AG10803 (cell line): ENCODE data around the gene DDIT3.
"Not testable (repeated sequence)": the region's sequence is repeated elsewhere in the genome, so short reads cannot be mapped to it uniquely, and the experiment has no call there.

Experiments used
- DNase-seq: peaks from one replicate; pipeline ENCODE4 v3.0.0; 2010; ENCODE audit warnings: low read depth
- H3K4me3 ChIP-seq: 2 replicates; pipeline ENCODE4 v1.5.1; 2011; ENCODE audit warnings: mild to moderate bottlenecking, low read length, control low read depth
- TF ChIP-seq, protein P1 (sequence below): conservative IDR thresholded peaks from 2 replicates; pipeline ENCODE4 v1.5.1; 2011; ENCODE audit warnings: mild to moderate bottlenecking, low read length, control low read depth, inconsistent platforms

The DDIT3 gene, protein sequence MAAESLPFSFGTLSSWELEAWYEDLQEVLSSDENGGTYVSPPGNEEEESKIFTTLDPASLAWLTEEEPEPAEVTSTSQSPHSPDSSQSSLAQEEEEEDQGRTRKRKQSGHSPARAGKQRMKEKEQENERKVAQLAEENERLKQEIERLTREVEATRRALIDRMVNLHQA

DNA sequence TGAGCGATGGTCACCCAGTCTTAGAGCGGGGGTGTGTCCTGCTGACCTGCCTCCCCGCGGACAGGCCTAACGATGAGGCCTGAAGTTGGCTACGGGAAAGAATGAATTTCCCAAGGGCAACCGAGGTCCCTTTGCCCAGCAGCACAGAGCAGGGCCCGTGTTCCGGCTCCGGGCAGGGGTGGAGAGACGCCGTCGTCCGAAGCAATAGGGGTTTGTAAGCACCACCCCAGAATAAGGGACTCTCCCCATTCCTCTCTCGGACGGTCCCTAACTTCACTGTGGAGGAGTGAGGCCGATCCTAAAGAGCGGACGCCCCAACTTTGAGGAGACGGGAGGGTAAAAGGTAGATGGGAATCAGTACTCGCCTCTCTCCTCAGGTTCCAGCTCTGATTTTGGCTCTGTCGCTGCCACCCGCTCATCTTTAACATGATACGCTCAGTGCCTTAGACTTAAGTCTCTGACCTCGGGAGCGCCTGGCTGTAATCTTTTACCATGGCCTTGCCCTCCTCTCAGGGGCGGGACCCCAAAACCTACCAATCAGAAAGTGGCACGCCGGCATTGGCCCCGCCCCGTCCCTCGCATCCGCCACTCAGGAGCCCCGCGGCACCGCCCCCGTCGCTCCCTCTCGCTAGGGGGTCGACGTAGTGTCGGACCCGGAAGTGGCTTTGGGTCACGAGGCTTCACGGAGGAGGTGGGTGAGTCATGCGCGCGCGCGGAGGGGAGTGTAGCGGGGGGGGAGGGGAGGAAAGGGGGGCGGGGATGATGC, at the start of gene DDIT3:
DDIT3 (minus strand) TSS at position 462 of the 766 bp plus-strand sequence. CDS start 3,108 bp downstream, outside the sequence.
- DNase-seq, result peak; percentile 99
- TF ChIP-seq, protein P1, sequence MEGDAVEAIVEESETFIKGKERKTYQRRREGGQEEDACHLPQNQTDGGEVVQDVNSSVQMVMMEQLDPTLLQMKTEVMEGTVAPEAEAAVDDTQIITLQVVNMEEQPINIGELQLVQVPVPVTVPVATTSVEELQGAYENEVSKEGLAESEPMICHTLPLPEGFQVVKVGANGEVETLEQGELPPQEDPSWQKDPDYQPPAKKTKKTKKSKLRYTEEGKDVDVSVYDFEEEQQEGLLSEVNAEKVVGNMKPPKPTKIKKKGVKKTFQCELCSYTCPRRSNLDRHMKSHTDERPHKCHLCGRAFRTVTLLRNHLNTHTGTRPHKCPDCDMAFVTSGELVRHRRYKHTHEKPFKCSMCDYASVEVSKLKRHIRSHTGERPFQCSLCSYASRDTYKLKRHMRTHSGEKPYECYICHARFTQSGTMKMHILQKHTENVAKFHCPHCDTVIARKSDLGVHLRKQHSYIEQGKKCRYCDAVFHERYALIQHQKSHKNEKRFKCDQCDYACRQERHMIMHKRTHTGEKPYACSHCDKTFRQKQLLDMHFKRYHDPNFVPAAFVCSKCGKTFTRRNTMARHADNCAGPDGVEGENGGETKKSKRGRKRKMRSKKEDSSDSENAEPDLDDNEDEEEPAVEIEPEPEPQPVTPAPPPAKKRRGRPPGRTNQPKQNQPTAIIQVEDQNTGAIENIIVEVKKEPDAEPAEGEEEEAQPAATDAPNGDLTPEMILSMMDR, result no peak

DNA sequence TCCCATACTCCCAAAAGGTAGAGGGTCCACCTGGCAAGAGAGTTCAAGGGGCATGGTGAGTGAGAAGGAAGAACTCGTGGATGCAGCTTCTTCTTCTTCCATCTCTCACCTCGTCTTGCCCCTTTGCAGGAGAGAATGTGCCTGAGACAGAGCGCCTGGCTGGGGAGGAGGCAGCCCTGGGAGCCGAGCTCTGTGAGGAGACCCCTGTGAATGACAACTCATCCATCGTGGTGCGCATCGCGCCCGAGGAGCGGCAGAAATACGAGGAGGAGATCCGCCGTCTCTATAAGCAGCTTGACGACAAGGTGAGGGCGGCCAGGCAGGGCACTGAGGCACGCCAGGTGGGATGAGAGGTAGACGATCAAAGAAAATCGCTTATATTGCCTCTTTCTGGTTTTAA, 49.5 kb upstream of the DDIT3 start:
- DNase-seq, result no peak
- TF ChIP-seq, protein P1, result no peak
- no peak overlapping the region for H3K4me3 ChIP-seq

More for the DNA sequence above, at the start of gene DDIT3:
- H3K4me3 ChIP-seq, result peak within 1 kb of the TSS; percentile 100

DNA sequence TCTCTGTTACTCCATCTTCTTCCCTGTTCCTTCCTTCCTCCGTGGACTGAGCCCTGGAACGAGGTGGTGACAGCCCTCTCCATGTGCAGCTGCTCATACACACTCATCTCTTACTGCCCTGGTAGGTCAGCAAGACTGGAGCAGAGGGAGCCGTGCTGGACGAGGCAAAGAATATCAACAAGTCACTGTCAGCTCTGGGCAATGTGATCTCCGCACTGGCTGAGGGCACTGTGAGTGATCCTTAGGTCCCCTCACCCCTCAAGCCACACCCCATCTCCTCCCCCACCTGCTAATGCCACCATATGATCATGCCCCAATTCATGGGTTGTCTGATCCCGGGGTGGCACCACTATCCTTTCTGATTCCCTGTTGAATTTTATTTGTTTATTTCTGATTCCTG, 48.5 kb upstream of the DDIT3 start:
- DNase-seq, result no peak
- TF ChIP-seq, protein P1, result no peak
- H3K4me3 ChIP-seq, result no peak overlapping the region

DNA sequence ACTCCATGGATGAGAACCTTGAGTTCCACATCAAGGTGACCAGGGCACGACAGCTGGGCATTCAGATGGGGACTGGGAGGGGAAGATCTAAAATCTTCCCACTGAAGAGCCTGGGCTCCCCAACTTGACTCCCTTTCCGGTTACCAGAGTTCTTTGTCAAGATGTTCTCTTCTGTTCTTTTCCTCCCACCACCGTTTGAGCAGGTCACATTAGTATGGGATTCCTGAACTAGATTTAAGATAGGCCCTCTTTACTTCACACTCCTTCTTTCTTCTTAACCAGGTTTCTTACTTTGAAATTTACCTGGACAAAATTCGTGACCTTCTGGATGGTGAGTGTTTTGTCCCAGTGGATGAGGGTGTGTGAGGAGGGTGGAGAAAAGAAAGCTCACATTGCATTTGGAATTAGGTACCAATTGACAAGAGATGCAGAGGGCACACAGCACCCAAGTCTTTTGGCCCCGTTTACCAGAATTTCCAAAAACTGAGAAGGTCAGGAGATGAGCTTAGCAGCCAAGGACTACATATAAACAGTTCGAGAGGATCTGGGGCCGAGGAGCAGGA, 43.9 kb upstream of the DDIT3 start:
- no peak overlapping the region for H3K4me3 ChIP-seq
- no peak for DNase-seq
- TF ChIP-seq, protein P1, result no peak

DNA sequence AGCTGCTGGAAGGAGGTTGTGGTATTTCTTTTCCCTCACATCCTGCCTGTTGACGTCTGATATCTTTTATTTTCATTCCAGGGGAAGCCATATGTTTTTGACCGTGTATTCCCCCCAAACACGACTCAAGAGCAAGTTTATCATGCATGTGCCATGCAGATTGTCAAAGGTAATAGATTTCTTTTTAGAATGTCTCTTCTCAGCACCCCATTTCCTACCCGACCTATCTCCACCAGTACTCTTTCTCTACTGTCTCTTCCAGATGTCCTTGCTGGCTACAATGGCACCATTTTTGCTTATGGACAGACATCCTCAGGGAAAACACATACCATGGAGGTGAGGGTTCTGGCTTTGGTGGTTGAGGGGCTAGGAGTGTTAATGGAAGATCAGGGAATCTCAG, 43.0 kb upstream of the DDIT3 start:
- no peak overlapping the region for H3K4me3 ChIP-seq

DNA sequence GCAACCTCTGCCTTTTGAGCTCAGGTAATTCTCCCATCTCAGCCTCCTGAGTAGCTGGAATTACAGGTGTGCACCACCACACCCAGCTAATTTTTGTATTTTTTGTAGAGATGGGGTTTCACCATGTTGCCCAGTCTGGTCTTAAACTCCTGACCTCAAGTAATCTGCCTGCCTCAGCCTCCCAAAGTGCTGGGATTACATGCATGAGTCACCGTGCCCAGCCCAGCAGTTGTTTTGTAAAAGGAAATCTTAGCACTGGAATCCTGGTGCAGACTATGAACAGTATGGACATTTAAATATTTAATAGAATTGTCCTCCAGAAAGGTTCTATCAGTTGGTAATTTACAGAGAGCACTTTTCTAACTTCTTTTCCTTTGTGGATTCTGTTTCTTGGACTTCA, 40.8 kb upstream of the DDIT3 start:
- peak; percentile 19 for DNase-seq
- not testable (repeated sequence) for H3K4me3 ChIP-seq

More for the DNA sequence above, 43.0 kb upstream of the DDIT3 start:
- no peak for DNase-seq
- TF ChIP-seq, protein P1, result no peak

DNA sequence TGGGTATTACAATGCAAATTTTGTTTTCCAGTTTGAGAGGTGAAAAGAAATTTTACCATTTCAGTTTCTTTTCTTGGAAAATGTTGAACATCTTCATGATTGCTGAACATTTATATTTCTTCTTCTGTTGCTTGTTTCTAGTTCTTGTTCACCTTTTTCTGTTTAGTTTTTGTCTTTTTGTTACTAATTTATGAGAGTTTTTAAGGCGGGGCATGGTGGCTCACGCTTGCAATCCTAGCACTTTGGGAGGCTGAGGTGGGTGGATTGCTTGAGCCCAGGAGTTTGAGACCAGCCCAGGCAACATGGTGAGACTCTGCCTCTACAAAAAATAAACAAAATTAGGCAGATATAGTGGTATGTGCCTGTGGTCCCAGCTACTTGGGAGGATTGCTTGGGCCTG, 40.2 kb upstream of the DDIT3 start:
- DNase-seq, result no peak
- TF ChIP-seq, protein P1, result no peak
- H3K4me3 ChIP-seq, result no peak overlapping the region
